WTC11 (cell line): ENCODE measurements around the gene ARPC1B. TPM values are rescaled to one million over a fixed set of nuclear protein-coding genes. Genes with fewer than 3 reads are reported as not detected.
A peak's percentile ranks its signal among the peaks of the same experiment; 100 is the strongest.

Experiments used
- ATAC-seq: fragments of 200-7000 bp; cut with Tn5 transposase; 2 replicates; pipeline ENCODE4 v1.10.0; 2021; ENCODE audit warnings: mild to moderate bottlenecking, moderate library complexity
- CTCF ChIA-PET: fragments of 300-600 bp; sonication (Branson Sonifier 250); formaldehyde crosslinking; loops from one replicate; lab custom pipeline; 2021; ENCODE audit warnings: antibody characterized with exemption; lab: Charles Lee
- POLR2A ChIA-PET: fragments of 350-600 bp; sonication (Branson Sonifier 250); formaldehyde crosslinking; loops from one replicate; lab custom pipeline; 2021; ENCODE audit warnings: antibody characterized with exemption; lab: Charles Lee
- DNase-seq: peaks from one replicate; pipeline ENCODE4 v3.0.0; 2021; ENCODE audit warnings: low spot score
- H3K27ac Mint-ChIP-seq: 2 replicates; pipeline ENCODE4 v1.8.0; 2021; ENCODE audit warnings: mixed read lengths
- H3K27me3 Mint-ChIP-seq: 2 replicates; pipeline ENCODE4 v1.8.0; 2021; ENCODE audit warnings: low read depth, mild to moderate bottlenecking, moderate library complexity, mixed read lengths
- H3K36me3 Mint-ChIP-seq: 2 replicates; pipeline ENCODE4 v1.8.0; 2021; ENCODE audit warnings: mixed read lengths
- H3K4me1 Mint-ChIP-seq: 2 replicates; pipeline ENCODE4 v1.8.0; 2022; ENCODE audit warnings: mixed read lengths
- H3K4me3 Mint-ChIP-seq: 2 replicates; pipeline ENCODE4 v1.8.0; 2021; ENCODE audit warnings: mild to moderate bottlenecking, moderate library complexity, mixed read lengths
- H3K9me3 Mint-ChIP-seq: 2 replicates; pipeline ENCODE4 v1.8.0; 2021; ENCODE audit warnings: mixed read lengths
- EMX1 ChIP-seq: fragments of 250-450 bp; sonication (Bioruptor Pico); IDR thresholded peaks from 2 replicates; pipeline ENCODE4 v1.8.0; 2021; ENCODE audit warnings: mild to moderate bottlenecking
- NR3C1 ChIP-seq: sonication (generic); formaldehyde crosslinking; conservative IDR thresholded peaks from 2 replicates; pipeline ENCODE4 v1.8.1; 2023; ENCODE audit warnings: low read depth, mild to moderate bottlenecking, missing genetic modification reagents
- ZNF121 ChIP-seq: sonication (generic); formaldehyde crosslinking; IDR thresholded peaks from 2 replicates; pipeline ENCODE4 v1.8.0; 2023; ENCODE audit warnings: missing genetic modification reagents
- ZNF396 ChIP-seq: fragments of 250-450 bp; sonication (Bioruptor Pico); IDR thresholded peaks from 2 replicates; pipeline ENCODE4 v1.8.0; 2021; ENCODE audit warnings: mild to moderate bottlenecking, moderate library complexity, borderline replicate concordance
- ZNF423 ChIP-seq: fragments of 250-450 bp; sonication (Bioruptor Pico); IDR thresholded peaks from 2 replicates; pipeline ENCODE4 v2.1.2; 2022; ENCODE audit warnings: mild to moderate bottlenecking, moderate library complexity
- total RNA-seq: library from RNA; stranded (reverse); gene quantifications from 3 replicates; pipeline ENCODE4 v1.2.3, GENCODE V29; 2021
- TF ChIP-seq, protein P1 (sequence below): fragments of 250-450 bp; sonication (Bioruptor Pico); conservative IDR thresholded peaks from 2 replicates; pipeline ENCODE4 v1.9.0; 2021; ENCODE audit warnings: mild to moderate bottlenecking
- TF ChIP-seq, protein P2 (sequence below): sonication (generic); formaldehyde crosslinking; IDR thresholded peaks from 2 replicates; pipeline ENCODE4 v1.8.0; 2022; ENCODE audit warnings: mild to moderate bottlenecking, missing genetic modification reagents
- TF ChIP-seq, protein P3 (sequence below): sonication (generic); formaldehyde crosslinking; IDR thresholded peaks from 2 replicates; pipeline ENCODE4 v1.8.1; 2023; ENCODE audit warnings: mild to moderate bottlenecking, missing genetic modification reagents, moderate library complexity
- TF ChIP-seq, protein P4 (sequence below): sonication (generic); formaldehyde crosslinking; IDR thresholded peaks from 2 replicates; pipeline ENCODE4 v1.8.0; 2022; ENCODE audit warnings: mild to moderate bottlenecking, missing genetic modification reagents
- TF ChIP-seq, protein P5 (sequence below): sonication (generic); formaldehyde crosslinking; IDR thresholded peaks from 2 replicates; pipeline ENCODE4 v1.8.1; 2022; ENCODE audit warnings: low read depth, mild to moderate bottlenecking, moderate library complexity, missing genetic modification reagents, borderline replicate concordance
- TF ChIP-seq, protein P6 (sequence below): sonication (generic); formaldehyde crosslinking; IDR thresholded peaks from 2 replicates; pipeline ENCODE4 v1.8.0; 2023; ENCODE audit warnings: missing genetic modification reagents, mild to moderate bottlenecking, borderline replicate concordance

ARPC1B gene
- total RNA-seq, 1 experiment from 2014 or later, result 66.2 TPM

DNA sequence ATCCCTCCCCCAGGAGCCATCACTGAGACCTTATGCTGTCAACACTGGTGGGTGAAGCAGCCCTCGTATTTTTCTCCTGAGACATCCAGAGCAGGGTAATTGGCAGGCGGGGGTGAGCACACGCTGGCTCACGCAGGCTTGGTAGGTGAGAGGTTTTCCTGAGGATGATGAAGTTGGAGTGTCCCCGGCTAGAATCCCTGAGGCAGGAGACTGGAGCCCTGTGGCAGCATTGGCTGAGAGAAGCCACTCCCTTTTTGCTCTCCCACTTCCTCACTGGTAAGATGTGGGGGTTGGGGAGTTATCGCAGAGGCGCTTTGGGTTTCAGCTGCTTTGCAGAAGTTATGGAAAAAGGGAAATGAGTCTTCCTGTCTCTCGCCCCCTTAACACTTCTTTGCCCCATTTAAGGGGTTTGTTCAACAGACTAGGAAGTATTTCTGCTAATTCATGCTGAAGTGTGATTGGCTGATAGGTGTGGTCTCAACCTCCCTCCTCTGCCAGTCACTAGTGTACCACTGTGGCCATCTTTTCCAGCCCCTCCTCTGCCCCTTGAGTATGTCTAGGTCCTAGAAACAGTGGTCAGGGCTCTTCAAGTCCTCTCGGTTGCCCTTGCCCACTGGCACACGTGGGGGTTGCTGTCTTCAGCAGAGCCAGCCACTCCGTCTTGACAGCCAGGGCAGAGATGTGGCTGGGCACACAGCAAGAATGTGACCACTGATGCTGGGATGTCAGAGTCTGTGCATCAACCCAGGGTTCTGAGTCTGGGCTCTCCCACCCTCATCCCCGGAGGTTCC lies 5.7 kb downstream of the ARPC1B start (continued):
- TF ChIP-seq, protein P1, sequence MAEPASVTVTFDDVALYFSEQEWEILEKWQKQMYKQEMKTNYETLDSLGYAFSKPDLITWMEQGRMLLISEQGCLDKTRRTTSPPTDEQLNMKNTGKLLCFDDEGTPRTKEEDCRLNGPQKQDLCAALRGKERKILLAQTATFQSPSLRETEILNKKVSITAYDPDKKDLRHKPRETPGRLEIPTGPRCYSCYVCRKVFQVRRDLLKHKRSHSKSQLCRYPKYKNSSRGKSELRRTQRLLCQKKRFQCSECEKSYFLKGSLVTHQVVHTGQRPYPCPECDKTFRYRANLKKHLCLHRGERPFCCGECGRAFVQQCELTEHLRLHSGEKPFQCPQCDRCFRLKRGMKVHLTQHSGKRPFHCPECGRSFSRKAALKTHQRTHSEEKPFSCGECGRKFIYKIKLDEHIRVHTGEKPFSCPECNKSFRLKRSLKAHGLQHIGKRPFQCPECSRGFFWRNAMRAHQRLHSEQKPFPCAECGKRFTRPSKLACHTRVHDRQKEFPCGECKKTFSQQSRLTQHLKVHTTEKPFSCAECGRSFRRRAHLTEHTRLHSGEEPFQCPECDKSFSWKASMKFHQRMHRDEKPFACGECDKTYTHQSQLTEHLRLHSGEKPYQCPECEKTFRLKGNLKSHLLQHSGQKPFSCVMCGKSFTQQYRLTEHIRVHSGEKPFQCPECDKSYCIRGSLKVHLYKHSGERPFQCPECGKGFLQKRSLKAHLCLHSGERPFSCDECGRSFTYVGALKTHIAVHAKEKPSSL, result no peak
- TF ChIP-seq, protein P2, sequence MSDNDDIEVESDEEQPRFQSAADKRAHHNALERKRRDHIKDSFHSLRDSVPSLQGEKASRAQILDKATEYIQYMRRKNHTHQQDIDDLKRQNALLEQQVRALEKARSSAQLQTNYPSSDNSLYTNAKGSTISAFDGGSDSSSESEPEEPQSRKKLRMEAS (CRISPR knock-in tag), result no peak
- TF ChIP-seq, protein P3, sequence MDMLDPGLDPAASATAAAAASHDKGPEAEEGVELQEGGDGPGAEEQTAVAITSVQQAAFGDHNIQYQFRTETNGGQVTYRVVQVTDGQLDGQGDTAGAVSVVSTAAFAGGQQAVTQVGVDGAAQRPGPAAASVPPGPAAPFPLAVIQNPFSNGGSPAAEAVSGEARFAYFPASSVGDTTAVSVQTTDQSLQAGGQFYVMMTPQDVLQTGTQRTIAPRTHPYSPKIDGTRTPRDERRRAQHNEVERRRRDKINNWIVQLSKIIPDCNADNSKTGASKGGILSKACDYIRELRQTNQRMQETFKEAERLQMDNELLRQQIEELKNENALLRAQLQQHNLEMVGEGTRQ, result no peak
- TF ChIP-seq NR3C1 (CRISPR knock-in tag), result no peak
- no peak for TF ChIP-seq EMX1 (CRISPR knock-in tag)
- TF ChIP-seq, protein P4, sequence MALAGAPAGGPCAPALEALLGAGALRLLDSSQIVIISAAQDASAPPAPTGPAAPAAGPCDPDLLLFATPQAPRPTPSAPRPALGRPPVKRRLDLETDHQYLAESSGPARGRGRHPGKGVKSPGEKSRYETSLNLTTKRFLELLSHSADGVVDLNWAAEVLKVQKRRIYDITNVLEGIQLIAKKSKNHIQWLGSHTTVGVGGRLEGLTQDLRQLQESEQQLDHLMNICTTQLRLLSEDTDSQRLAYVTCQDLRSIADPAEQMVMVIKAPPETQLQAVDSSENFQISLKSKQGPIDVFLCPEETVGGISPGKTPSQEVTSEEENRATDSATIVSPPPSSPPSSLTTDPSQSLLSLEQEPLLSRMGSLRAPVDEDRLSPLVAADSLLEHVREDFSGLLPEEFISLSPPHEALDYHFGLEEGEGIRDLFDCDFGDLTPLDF (CRISPR knock-in tag), result no peak
- TF ChIP-seq ZNF121 (CRISPR knock-in tag), result no peak

DNA sequence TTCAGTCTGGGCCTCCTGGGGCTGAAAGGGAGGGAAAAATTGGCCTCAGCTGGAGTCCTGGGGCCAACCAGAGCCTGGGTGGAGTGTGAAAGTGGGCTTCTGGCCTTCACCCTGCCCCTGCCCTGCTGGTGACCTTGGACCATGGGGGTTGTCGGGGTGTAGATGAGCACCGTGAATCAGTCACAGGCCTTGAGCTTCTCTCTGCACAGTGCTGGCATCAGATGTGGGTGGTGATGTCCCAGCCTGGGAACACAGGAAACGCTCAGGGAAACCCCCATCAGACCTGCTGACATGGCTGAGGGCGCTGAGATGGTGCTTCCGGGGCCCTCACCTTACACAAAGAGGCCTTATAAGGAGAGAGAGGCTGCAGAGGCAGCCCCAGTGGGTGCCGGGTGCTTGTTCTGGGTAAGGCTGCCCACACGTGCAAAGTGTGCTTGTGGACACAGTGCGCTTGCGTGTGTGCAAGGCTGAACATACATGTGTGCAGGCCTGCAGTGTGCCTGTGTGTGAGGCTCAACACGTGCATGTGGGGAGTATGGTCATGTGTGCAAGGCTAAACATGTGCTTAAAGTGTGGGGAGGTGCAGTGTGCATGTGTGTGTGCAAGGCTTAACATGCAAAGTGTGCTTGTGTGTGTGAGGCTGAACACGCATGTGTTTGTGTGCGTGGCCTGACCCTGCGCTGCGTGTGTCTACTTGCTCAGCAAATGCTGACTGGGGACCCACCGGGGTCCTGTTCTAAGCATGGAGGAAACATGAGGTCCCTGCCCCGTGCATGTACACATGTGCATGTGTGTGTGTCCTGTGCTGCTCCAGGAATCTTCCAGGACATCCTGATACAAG lies 6.5 kb downstream of the ARPC1B start:
- Mint-ChIP-seq H3K4me1 (peaks cover 11% of the 10 kb centered on the region), H3K36me3 (peaks cover 14% of the 10 kb centered on the region), H3K9me3 (no peaks in the 10 kb centered on the region), H3K27ac (0 out of 2 replicates have a peak overlapping the region, but pooled peaks have one; percentile 53), H3K27me3 (no peaks in the 10 kb centered on the region), H3K4me3 (no peak overlapping the region)
- POLR2A ChIA-PET, result no interaction called here
- DNase-seq, result no peak
- CTCF ChIA-PET, result no interaction called here
- ATAC-seq, result no peak
- TF ChIP-seq, protein P5, sequence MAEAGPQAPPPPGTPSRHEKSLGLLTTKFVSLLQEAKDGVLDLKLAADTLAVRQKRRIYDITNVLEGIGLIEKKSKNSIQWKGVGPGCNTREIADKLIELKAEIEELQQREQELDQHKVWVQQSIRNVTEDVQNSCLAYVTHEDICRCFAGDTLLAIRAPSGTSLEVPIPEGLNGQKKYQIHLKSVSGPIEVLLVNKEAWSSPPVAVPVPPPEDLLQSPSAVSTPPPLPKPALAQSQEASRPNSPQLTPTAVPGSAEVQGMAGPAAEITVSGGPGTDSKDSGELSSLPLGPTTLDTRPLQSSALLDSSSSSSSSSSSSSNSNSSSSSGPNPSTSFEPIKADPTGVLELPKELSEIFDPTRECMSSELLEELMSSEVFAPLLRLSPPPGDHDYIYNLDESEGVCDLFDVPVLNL, result no peak
- TF ChIP-seq ZNF423, result no peak
- no peak for TF ChIP-seq ZNF396
- TF ChIP-seq, protein P6, sequence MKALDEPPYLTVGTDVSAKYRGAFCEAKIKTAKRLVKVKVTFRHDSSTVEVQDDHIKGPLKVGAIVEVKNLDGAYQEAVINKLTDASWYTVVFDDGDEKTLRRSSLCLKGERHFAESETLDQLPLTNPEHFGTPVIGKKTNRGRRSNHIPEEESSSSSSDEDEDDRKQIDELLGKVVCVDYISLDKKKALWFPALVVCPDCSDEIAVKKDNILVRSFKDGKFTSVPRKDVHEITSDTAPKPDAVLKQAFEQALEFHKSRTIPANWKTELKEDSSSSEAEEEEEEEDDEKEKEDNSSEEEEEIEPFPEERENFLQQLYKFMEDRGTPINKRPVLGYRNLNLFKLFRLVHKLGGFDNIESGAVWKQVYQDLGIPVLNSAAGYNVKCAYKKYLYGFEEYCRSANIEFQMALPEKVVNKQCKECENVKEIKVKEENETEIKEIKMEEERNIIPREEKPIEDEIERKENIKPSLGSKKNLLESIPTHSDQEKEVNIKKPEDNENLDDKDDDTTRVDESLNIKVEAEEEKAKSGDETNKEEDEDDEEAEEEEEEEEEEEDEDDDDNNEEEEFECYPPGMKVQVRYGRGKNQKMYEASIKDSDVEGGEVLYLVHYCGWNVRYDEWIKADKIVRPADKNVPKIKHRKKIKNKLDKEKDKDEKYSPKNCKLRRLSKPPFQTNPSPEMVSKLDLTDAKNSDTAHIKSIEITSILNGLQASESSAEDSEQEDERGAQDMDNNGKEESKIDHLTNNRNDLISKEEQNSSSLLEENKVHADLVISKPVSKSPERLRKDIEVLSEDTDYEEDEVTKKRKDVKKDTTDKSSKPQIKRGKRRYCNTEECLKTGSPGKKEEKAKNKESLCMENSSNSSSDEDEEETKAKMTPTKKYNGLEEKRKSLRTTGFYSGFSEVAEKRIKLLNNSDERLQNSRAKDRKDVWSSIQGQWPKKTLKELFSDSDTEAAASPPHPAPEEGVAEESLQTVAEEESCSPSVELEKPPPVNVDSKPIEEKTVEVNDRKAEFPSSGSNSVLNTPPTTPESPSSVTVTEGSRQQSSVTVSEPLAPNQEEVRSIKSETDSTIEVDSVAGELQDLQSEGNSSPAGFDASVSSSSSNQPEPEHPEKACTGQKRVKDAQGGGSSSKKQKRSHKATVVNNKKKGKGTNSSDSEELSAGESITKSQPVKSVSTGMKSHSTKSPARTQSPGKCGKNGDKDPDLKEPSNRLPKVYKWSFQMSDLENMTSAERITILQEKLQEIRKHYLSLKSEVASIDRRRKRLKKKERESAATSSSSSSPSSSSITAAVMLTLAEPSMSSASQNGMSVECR (CRISPR knock-in tag), result no peak
